HG02610 (cell line): ENCODE results near the gene ZDHHC4.

ENCODE experiments used
- ATAC-seq: cut with Tn5 transposase; IDR thresholded peaks from one replicate; pipeline ENCODE4 v1.9.1; 2021; ENCODE audit warnings: mild to moderate bottlenecking, moderate library complexity; ENCODE audit not compliant: unreplicated experiment

Gene ZDHHC4

DNA sequence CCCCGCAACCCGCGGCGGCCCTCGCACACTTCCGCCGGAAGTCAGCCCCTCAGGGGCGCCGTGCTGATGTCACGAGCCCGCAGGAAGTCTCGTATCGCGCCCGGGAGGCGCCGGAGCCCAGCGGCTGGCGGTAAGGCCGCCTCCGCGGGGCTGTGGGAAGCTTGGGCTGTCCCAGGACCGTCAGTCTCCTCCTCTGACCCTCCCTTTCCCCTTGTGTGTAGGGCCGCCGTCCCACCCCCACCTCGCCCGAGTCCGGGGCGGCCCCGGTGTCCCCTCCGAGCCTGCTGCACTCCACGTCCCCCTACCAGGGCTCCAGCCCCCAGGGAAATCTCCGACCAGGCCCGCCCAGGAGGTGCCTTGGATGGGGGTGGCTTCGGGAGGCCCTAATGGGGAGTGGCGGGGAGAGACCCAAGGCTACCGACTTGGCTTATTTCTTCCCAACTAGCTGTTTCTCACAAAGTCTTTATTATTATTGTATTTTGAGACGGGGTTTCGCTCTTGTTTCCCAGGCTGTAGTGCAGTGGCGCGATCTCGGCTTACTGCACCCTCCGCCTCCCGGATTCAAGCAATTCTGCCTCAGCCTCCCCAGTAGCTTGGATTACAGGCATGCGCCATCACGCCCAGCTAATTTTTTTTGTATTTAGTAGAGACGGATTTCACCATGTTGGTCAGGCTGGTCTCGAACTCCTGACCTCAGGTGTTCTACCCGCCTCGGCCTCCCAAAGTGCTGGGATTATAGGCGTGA is at the start of gene ZDHHC4:
TSS of gene ZDHHC4 (plus strand) at position 86 of the 745 bp plus-strand sequence. CDS start 3,108 bp downstream, outside the sequence.
- ATAC-seq, result peak; percentile 97

DNA sequence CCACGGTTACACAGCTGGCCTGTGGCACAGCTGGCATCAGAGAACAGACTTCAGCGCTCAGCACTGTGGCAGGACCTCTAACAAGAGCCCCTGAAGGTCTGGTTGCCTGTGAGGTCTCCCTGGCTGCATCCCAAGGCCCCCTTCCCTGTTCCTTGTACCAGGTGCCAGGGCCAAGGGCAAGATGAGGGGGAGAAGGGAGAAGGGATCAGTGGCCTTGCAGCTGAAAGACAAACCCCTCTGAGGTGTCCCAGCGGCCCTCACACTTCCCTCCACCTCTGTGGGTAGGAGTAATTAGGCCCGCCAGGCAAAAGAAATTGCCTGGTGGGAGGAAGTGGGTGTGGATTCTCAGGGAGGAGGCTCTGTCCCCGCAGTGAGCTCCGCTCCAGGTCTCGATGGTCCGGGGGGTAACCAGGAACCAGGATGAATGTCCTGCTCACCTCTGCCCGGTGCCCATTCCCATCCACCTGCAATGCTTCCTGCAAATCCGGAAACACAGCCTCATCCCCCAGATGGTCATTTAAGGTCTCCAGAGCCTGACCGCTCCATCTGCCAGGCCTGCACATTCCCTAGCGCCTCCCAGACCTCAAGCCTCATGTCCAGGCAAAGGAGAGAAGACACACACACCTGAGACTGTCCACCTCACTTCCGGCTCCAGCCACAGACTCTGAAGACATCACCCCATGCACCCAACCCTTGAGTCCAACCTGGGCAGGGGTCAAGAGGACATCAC is 48.7 kb upstream of the ZDHHC4 start:
- no peak for ATAC-seq

DNA sequence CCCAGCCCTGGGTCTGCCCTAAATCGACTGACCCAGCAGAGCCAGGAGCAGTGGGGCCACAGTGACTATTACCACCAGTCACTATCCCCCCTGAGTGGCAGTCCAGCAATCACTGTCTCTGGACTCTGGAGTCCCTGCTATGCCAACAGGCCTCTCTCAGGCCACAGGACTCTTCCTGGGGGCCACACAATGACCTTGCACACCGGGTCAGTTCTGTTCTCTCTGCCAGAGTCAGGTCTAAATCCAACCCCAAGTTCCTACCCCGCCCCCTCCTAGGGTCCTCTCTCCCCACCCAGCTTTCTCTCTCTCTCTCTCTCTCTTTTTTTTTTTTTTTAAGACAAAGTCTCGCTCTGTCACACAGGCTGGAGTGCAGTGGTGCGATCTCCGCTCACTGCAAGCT is 47.6 kb upstream of the ZDHHC4 start:
- no peak for ATAC-seq

DNA sequence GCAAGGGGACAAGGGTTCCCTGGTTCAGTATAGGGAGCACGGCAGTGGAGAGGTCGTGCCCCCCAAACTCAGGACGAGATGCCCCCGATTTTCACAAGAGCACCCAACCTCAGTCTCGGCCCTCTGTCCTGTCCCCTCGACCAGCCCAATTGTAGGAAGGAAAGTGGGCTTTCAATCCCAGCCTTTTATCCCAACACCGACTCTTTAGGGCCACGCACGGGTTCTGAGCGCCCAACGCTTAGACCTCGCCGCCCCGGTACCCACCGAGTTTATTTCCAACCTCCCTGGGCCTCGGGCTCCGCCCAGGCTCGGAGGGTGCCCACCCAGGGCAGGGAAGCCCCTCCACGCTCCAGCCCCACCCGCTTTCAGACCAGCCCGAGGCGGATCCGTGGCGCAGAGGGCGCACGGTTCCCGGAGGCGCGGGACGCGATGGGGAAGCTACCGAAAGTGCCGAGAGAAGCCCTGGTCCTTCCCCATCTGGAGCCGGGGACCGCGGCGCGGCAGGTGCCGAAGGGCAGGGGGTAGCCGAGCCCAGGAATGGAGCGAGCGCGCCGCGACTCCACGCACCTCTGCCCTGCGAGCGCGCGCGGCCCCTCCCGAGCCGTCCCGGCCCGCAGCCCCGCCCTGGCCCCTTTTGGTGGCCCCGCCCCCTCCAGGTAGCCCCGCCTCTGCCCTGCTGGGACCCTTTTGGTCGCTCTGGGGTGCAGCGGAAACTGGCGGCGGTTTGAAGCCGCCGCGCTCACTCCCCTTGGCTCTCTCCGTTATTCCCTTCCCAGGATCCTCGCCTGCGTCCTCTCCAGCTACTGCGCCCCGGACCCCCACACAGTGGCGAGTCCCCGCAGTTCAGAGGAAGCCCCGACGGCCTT is 46.4 kb upstream of the ZDHHC4 start:
- no peak for ATAC-seq

DNA sequence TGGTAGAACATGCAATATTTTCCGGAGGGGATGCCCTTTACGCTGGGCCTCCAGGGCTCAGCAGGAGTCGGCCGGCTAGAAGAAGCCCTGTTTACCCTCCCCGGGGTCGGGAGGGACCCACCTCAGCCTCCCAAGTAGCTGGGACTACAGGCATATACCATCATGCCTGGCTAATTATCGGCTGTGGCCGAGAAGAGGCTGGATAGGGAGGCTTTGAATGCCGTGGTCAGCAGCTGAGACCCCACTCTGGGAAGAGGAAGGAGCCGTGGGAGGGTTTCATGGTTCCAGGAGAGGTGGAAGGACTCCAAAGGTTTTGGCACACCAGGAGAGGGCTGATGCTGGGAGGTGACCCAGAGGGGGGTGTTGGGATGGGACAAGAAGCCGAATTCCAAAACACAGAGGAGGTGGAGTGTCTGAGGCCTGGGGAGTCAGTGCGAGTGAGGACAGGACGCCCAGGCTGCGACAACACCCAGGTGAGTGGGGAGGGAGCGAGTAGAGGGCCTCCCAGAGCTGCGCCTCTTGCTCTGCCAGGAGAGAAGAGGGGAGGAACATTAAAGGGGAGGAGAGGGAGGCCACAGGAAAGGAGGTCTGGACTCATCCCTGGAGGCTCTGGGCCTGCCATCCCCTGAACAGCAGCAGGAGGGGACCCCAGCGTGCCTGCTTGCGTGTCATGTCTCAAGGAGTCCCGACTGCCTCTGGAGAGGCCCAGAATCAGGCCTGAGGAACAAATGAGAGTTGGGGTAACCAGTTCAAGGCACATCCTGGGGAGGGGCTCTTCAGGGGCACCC is 45.6 kb upstream of the ZDHHC4 start:
- ATAC-seq, result no peak

DNA sequence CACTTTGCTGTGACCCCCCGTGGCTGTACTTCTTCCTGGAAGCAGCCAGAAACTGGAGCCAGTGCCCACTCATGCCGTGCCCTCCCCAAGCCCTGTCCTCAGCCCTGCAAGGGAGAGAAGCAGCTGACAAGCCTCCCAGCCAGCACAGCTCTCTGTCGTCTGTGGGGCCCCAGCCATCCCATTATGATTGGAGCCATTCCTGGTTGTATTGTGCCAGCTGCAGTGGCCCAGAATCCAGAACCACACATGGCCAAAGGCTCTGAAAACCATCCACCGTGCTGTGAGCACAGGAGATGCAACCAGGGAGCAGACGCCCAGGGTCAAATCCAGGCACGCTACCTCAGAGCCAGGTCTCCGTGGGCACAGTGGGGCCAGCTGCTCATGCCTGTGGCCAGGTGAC is 44.7 kb upstream of the ZDHHC4 start:
- ATAC-seq, result no peak

DNA sequence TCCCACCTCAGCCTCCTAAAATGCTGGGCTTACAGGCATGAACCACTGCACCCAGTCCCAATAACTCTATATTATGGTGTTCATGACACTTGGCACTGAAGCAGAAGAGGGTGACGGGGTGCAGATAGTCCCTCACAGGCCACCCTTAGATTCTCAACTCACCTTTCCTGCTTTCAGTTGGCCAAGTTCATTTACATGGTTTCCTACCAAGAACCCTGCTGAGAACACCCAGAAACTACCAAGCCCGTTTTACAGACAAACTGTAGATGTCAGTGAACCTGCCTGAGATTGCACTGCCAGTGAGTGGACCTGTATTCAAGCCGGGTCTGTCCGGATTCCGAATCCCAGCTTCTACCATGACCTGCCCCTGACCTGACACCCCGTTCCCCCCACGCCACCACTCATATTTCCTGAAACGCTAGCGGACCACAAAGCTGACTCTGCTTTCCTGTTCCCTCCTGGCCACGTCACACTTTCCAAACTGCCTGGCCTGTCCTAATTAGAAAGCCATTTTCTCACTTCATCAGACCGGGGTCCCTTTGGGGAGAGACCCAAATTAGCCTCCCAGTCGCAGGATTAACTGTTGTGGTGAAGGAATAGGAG is 43.3 kb upstream of the ZDHHC4 start:
- no peak for ATAC-seq

DNA sequence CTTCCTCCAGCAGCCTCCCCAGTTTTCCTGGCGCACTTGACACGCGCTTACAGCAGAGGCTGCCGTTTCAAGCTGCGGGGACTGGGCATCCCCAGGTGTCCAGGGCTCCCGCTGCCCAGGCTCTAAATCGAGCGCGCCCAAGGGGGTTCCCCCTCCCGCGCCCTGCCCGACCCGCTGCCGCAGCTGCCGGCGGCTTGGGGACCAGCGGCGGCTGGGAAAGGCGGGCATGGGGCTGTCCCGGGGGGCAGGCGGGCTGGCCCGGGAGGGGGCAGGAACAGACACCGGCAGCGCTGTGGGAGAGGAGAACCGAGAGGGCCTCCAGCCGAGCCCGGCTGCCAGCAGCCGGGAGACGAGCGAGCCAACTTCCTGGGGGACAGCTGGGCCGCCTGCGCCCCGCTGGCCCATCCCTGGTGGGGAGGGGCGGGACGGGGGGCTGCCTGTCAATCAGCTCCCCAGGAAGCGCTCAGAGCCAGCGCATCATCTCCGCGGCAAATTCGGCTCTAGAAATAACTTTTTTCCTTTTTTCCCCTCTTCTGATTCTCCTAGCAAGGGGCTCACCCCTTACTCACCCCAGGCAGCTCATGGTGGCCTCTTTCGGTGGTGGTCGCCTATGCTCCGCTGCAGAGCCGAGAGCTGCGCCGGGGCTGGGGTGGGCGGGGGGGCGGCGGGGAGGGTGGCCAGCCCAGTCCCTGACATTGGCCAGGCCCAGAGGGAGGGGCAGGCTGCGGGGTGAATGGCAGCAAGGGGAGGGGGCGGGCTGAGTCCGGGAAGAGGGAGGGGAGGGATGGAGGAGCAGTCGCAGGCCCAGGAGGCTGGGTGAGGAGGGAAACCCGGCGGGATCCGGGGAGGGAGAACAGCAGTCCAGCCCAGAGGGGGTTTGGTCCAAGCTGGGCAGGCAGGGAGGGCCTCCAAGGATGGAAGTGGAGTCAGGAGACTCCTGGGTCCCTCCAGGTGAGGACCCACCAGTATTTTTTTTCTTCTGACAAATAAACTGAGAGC is 40.7 kb upstream of the ZDHHC4 start:
- ATAC-seq, result no peak

DNA sequence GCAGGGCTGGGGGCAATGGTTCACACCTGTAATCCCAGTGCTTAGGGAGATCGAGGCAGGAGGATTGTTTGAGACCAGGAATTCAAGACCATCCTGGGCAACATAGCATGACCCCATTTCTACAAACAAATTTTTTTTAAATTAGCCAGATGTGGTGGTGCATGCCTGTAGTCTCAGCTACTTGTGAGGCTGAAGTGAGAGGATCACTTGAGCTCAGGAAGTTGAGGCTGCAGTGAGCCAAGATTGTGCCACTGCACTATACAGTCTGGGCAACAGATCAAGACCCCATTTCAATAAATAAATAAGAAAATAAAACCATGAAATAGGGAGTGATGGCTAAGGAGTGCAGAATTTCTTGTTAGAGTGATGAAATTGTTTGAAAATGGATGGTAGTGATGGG is 34.9 kb upstream of the ZDHHC4 start:
- ATAC-seq, result no peak

DNA sequence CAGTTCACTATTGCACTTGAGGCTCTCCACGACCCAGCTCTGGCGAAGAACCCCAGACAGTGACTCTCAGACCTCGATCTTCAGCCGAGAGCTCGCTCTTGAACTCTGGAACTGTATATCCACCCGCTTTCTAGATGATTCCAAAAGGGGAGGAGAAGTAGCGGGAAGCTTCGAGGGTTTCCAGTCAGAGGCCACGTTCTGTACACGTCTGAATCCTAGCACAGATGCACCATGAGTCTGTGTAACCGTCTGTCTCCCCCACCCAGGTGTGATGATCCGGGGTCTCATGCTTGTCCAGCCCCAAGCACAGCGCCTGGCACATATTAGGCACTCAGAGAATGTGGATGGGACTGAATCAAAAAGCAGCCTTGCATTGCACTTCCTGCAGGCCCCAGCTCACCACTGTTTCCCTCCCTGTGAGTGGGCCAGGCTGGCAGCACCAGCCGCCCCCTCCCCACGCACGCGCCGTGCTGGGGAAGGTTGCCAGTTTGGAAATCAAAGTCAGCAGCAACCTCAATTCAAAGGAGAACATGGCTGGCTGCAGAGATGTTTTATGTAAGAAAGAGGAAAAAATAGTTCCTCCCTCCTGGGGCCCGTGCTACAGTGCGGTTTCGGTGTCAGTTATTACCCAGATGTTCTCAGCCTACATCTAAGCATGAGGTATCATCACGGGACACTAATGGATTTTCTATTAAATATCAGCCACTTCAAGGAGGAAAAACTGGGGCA is 31.7 kb upstream of the ZDHHC4 start:
- ATAC-seq, result no peak

DNA sequence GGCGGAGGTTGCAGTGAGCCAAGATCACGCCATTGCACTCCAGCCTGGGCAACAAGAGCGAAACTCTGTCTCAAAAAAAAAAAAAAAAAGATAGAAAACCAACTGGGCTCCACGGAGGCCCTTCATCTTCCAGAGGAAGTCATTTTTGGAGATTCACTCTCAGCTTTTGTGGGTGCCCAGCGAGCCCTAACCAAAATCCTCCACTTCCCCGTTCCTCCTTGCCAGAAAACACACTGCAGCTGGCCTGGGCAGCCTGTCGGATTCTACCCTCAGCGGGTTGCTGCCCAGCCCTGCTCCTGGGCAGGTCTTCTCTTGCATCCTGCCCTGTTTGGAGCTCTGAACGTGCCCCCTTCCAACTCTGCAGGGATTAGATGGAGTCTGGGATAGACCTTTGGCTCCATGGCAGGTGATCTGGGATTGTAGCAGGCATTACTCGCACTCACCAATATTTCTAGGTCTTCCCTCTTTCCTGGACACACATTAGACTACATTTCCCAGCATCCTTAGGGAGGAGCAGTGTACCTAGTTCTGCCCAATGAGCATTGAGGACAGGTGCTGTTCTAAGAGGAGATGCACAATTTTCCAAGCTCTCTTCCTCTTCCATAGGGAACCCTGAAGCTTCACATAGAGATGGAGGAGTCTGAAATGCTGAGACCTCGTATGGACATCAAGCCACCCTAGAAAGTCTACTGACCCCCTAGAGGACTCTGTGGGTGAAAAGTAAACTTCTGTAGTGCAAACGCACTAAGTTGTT is 30.6 kb upstream of the ZDHHC4 start:
- no peak for ATAC-seq

DNA sequence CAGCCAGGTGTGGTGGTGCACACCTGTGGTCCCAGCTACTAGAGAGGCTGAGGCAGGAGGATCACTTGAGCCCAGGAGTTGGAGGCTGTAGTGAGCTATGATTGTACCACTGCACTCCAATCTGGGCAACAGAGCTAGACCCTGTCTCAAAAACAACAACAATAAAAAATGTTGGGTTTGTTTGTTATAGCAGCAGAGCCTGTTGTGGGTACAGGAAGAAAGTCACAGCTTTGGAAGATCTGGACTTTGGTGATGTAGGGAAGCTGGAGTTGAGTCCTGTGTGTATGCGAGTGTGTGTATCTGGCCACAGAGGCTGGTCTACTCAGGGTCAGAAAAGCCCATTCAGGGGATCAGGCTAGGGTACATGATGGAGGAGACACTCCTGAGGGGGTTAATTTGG is 29.9 kb upstream of the ZDHHC4 start:
- ATAC-seq, result no peak

DNA sequence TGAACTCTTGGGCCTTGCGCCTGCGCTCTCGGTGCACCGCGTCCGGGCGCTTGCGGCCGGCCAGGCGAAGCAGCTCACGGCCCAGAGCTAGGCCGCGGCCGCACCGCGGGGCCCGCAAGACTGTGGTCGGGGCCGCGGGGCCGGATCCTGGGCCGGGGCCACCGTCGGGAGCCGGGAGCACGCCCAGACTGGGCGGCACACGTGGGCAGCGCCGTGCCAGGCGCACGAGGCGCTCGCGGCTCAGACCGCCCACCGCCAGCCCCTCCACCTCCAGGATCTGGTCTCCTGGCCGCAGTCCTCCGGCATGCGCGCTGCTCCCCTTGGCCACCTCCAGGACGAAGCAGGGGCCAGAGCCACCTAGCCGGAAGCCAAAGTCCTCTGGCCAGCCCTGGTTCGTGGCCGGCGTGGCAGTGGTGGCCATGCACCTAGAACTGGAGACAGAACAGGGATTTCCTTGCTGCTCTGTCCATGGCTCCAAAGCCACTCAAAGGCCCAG is 26.2 kb upstream of the ZDHHC4 start, which contains the start of gene GRID2IP:
TSS of gene GRID2IP (minus strand) at position 446 of the 496 bp plus-strand sequence. CDS start at position 421, 25 bp downstream.
- no peak for ATAC-seq

DNA sequence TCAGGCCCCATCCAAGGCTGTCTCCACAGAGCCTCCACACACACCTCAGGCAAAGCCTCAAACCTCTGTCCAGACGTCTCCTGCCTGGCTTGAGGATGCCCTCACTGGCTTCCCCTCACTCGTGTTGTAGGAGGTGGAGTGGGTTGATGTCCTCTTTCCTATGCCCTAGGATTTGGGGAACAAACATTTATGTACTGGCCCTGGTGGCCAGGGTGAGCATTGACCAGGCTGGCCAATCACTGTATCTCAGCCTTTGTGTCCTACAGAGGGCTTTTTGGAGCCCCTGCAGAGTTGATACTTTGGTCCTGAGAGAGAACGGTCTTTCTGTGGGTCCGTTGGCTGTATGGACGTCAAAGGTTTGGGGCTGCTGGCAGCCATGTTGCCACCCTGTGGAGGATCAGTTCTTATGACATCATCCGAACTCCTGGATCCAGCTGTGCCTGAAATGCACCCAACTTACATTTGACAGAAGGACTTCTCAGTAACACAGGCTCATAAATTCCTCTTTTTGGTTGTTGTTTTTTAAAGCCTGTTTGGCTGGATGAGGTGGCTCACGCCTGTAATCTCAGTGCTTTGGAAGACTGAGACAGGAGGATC is 23.7 kb upstream of the ZDHHC4 start:
- ATAC-seq, result no peak

DNA sequence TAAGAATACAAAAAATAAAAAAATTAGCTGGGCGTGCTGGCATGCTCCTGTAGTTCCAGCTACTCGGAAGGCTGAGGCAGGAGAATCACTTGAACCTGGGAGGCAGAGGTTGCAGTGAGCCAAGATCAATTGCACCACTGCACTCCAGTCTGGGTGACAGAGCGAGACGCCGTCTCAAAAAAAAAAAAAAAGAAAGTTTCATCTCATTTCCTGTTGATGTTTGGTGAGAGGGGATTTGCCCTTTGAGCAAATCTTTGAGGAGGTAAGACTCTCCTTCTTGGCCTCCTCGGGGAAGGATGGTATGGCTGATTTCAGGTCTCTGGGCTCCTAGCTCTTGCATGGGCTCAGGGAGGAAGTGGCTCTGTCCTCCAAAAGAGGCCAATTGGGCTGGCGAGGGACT is 22.4 kb upstream of the ZDHHC4 start:
- ATAC-seq, result no peak

DNA sequence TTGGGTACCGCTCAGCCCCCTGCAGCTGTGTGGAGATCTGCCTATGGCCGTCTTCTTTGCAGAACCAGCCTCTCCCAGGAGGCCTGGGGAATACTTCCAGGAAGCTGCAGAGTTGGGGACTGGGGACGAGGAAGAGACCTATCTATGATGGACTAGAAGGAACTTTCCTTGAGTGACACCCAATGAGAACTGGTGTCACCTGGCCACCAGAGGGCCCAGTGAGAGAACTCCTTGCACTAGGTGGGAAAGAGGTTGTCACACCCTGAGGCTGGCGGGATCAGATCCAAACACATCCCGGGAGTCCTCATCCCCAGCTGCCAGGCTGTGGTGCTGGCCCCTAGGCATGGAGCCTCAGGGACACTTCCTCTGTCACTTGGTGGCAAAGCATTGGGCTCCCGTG is 21.1 kb upstream of the ZDHHC4 start:
- no peak for ATAC-seq

DNA sequence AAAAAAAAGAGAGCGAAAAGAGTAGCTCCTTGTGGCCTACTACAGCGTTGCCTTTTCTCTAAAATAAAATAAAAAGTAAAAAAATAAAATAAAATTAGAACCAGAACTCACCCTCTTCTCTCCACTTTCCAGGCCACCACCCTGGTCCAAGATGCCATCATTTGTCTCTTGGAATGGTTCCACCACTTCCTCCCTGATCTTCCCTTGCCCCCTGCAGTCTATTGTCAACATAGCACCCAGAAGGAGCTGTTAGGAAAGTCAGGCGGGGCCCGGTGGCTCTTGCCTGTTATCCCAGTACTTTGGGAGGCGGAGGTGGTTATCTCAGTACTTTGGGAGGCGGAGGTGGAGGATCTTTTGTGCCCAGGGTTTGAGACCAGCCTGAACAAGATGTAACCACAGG is 18.4 kb upstream of the ZDHHC4 start:
- no peak for ATAC-seq
